ENCODE data around the gene AGPAT1. TPM values are rescaled to one million over a fixed set of nuclear protein-coding genes. Genes with fewer than 3 reads are reported as not detected.

AGPAT1 gene
- total RNA-seq, 2 experiments from 2014 or later = 24.5 to 28.1 TPM

DNA sequence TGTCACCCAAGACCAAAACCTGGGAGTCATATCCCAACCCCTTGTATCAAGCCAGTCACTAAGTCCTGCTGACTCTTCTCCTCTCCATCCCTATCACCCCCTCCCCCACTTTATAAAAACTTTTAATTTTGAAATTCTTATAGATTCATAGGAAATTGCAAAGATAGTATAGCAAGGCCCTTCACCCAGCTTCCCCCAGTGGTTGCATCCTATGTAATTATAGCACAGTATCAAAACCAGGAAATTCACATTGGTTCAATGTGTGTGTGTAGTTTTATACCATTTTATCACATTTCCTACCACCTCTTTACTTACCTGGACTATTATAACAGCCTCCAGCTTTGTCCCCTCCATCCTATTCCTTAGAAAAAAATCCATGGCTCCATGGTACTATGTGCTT, 17.8 kb downstream of the AGPAT1 start:
- no peak for TF ChIP-seq EZH2phosphoT487 (IDR thresholded peaks at IDR 0.05; ENCODE audit: borderline replicate concordance, low read depth, low read length)
- TF ChIP-seq, protein P1, sequence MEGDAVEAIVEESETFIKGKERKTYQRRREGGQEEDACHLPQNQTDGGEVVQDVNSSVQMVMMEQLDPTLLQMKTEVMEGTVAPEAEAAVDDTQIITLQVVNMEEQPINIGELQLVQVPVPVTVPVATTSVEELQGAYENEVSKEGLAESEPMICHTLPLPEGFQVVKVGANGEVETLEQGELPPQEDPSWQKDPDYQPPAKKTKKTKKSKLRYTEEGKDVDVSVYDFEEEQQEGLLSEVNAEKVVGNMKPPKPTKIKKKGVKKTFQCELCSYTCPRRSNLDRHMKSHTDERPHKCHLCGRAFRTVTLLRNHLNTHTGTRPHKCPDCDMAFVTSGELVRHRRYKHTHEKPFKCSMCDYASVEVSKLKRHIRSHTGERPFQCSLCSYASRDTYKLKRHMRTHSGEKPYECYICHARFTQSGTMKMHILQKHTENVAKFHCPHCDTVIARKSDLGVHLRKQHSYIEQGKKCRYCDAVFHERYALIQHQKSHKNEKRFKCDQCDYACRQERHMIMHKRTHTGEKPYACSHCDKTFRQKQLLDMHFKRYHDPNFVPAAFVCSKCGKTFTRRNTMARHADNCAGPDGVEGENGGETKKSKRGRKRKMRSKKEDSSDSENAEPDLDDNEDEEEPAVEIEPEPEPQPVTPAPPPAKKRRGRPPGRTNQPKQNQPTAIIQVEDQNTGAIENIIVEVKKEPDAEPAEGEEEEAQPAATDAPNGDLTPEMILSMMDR (conservative IDR thresholded peaks at IDR 0.05; ENCODE audit: low read length) = no peak
- Histone ChIP-seq H3K4me1 (ENCODE audit: insufficient read depth, low read length, poor library complexity, severe bottlenecking) (peaks cover 18% of the 10 kb centered on the region), H4K20me1 (ENCODE audit: insufficient read depth, low read length) (no peaks in the 10 kb centered on the region), H3K9me2 (ENCODE audit: insufficient read depth, low read length) (no peaks in the 10 kb centered on the region), H3K36me3 (ENCODE audit: insufficient read depth, low read length) (peaks cover 52% of the 10 kb centered on the region), H3K27ac (ENCODE audit: low read depth, low read length, poor library complexity, severe bottlenecking) (no peak overlapping the region), H3K79me2 (ENCODE audit: insufficient read depth, low read depth, low read length) (no peaks in the 10 kb centered on the region; the same call in 1 of the 2 replicates), H3K4me2 (ENCODE audit: low read length) (no peak overlapping the region), H3K4me3 (ENCODE audit: low read depth, low read length, poor library complexity, severe bottlenecking) (no peak overlapping the region), H3K9me3 (ENCODE audit: low read length) (no peaks in the 10 kb centered on the region), H2AFZ (ENCODE audit: low read length) (no peak overlapping the region)
- intact Hi-C loops (cut with micrococcal nuclease; ENCODE audit: unreplicated experiment) = no loop called here
- BruUV-seq (replicated peaks) = no TSS peak
- POLR2A ChIA-PET = no interaction called here
- CTCF ChIA-PET (ENCODE audit: unreplicated experiment) = no interaction called here
- DNase-seq (ENCODE audit: low spot score) = no peak

DNA sequence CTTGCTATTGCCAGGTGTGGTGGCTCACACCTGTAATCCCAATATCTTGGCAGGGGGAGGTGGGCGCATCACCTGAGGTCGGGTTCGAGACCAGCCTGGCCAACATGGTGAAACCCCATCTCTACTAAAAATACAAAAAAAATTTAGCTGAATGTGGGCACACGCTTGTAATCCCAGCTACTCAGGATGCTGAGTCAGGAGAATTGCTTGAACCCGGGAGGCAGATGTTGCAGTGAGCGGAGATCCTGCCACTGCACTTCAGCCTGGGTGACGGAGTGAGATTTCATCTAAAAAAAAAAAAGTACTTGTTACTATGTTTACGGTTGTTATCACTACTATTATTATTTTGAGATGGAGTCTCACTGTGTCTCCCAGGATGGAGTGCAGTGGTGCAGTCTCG, 19.0 kb downstream of the AGPAT1 start:
- H2AFZ ChIP-seq (ENCODE audit: low read length) = no peak overlapping the region
- TF ChIP-seq, protein P1 (conservative IDR thresholded peaks at IDR 0.05; ENCODE audit: low read length) = no peak
- TF ChIP-seq EZH2phosphoT487 (IDR thresholded peaks at IDR 0.05; ENCODE audit: borderline replicate concordance, low read depth, low read length) = no peak
- H3K4me3 ChIP-seq (ENCODE audit: low read depth, low read length, poor library complexity, severe bottlenecking) = no peak overlapping the region
- H3K27ac ChIP-seq (ENCODE audit: low read depth, low read length, poor library complexity, severe bottlenecking) = no peak overlapping the region
- H3K36me3 ChIP-seq (ENCODE audit: insufficient read depth, low read length) = peaks cover 40% of the 10 kb centered on the region
- no peaks in the 10 kb centered on the region; the same call in 1 of the 2 replicates for H3K79me2 ChIP-seq (ENCODE audit: insufficient read depth, low read depth, low read length)
- no peaks in the 10 kb centered on the region for H4K20me1 ChIP-seq (ENCODE audit: insufficient read depth, low read length)
- no peaks in the 10 kb centered on the region for H3K9me2 ChIP-seq (ENCODE audit: insufficient read depth, low read length)
- POLR2A ChIA-PET = no interaction called here
- H3K4me1 ChIP-seq (ENCODE audit: insufficient read depth, low read length, poor library complexity, severe bottlenecking) = peaks cover 23% of the 10 kb centered on the region
- no peak for DNase-seq (ENCODE audit: low spot score)
- no TSS peak for BruUV-seq (replicated peaks)
- no peak overlapping the region for H3K4me2 ChIP-seq (ENCODE audit: low read length)
- intact Hi-C loops (cut with micrococcal nuclease; ENCODE audit: unreplicated experiment) = no loop called here
- CTCF ChIA-PET (ENCODE audit: unreplicated experiment) = no interaction called here
- no peaks in the 10 kb centered on the region for H3K9me3 ChIP-seq (ENCODE audit: low read length)

DNA sequence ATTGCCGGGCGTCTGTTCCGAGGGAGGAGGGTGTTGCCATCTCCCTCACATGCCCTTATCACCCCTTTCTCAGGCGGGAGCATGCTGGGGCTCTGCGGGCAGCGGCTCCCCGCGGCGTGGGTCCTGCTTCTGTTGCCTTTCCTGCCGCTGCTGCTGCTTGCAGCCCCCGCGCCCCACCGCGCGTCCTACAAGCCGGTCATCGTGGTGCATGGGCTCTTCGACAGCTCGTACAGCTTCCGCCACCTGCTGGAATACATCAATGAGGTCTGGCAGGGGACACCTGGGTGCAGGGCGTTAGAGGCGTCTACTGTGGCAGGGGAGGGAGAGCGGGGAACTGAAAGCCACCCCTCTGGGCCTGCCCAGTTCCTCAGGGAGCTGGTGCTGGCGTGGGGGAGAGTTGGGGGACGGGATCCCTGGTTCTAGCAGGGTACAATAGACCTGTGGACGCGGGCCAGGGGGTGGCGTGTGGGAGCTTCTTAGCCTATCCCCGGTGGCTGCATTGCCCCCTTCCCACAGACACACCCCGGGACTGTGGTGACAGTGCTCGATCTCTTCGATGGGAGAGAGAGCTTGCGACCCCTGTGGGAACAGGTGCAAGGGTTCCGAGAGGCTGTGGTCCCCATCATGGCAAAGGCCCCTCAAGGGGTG, 21.2 kb downstream of the AGPAT1 start:
- H3K4me1 ChIP-seq (ENCODE audit: insufficient read depth, low read length, poor library complexity, severe bottlenecking) = peaks cover 23% of the 10 kb centered on the region
- CTCF ChIA-PET (ENCODE audit: unreplicated experiment) = interaction anchor here (1.1 kb wide), 1 partner anchor 27 kb away, joined by 7 read pairs; the partner anchor contains the start of gene ATF6B

More for the DNA sequence above, 21.2 kb downstream of the AGPAT1 start:
- Histone ChIP-seq H3K27ac (ENCODE audit: low read depth, low read length, poor library complexity, severe bottlenecking) (peak overlapping the region; percentile 62), H3K36me3 (ENCODE audit: insufficient read depth, low read length) (peaks cover 35% of the 10 kb centered on the region), H3K9me2 (ENCODE audit: insufficient read depth, low read length) (no peaks in the 10 kb centered on the region), H3K4me3 (ENCODE audit: low read depth, low read length, poor library complexity, severe bottlenecking) (peak overlapping the region; percentile 80), H3K79me2 (ENCODE audit: insufficient read depth, low read depth, low read length) (no peaks in the 10 kb centered on the region; the same call in 1 of the 2 replicates), H3K9me3 (ENCODE audit: low read length) (no peaks in the 10 kb centered on the region), H2AFZ (ENCODE audit: low read length) (peak overlapping the region; percentile 55), H3K4me2 (ENCODE audit: low read length) (peak overlapping the region; percentile 82), H4K20me1 (ENCODE audit: insufficient read depth, low read length) (no peaks in the 10 kb centered on the region)
- POLR2A ChIA-PET = interaction anchor here (0.7 kb wide), 1 partner anchor 22 kb away, joined by 4 read pairs; no protein-coding TSS in a partner anchor
- BruUV-seq (replicated peaks) = TSS peak; percentile 80
- intact Hi-C loops (cut with micrococcal nuclease; ENCODE audit: unreplicated experiment) = loop anchor here (1.0 to 2.0 kb wide), 6 partner anchors 22 to 70 kb away; partner anchors contain the start of genes AGPAT1, FKBPL and NOTCH4
- no peak for TF ChIP-seq EZH2phosphoT487 (IDR thresholded peaks at IDR 0.05; ENCODE audit: borderline replicate concordance, low read depth, low read length)
- TF ChIP-seq, protein P1 (conservative IDR thresholded peaks at IDR 0.05; ENCODE audit: low read length) = peak; percentile 75
- DNase-seq (ENCODE audit: low spot score) = peak; percentile 92
